SK-N-MC (cell line): ENCODE data around the gene CTH.

Experiments used
- EZH2 ChIP-seq: fragments of 200-600 bp; sonication (generic); IDR thresholded peaks from one replicate; pipeline ENCODE4 v1.6.1; 2017; ENCODE audit warnings: antibody characterized with exemption
- POLR2AphosphoS5 ChIP-seq: IDR thresholded peaks from 2 replicates; pipeline ENCODE4 v1.6.1; 2012; ENCODE audit warnings: mild to moderate bottlenecking, low read depth, low read length, borderline replicate concordance

DNA sequence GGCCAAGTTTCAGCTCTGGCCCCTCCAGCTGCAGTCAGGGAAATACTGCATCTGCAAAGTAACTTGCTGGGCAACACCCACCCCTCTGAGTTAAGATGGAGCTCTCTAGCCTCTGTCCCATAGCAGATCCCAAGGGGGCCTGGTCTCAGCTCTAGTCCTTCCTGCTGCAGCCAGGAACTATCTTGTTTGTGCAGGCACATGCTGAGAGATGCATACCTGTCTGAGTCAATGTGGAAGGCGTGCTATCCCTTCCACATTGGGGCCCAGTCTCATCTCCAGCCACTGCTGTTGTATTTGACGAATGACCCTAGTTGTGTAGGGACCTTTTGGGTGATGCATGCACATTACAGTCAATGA, 76.4 kb downstream of the CTH start:
- TF ChIP-seq POLR2AphosphoS5 (no peak), EZH2 (no peak)
